Fibroblast of lung (primary cell): ENCODE results near the gene C16orf95. TPM values are rescaled to one million over a fixed set of nuclear protein-coding genes. Genes with fewer than 3 reads are reported as not detected.

Experiments
- DNase-seq, 2 donors: peaks; one replicate each; pipeline versions ENCODE4 v3.0.0 to v3.0.0-alpha.2; 2010; ENCODE audit warnings: low read depth in 2 of 2
- H2AFZ ChIP-seq: 2 replicates; pipeline ENCODE4 v1.5.1; 2012; ENCODE audit warnings: low read length, control low read depth, inconsistent platforms
- H3K27ac ChIP-seq: 2 replicates; pipeline ENCODE4 v1.5.1; 2011; ENCODE audit warnings: low read length, control low read depth; ENCODE audit not compliant: insufficient read depth
- H3K27me3 ChIP-seq: 2 replicates; pipeline ENCODE4 v1.5.1; 2011; ENCODE audit warnings: mild to moderate bottlenecking, low read length; ENCODE audit not compliant: control insufficient read depth, insufficient read depth
- H3K36me3 ChIP-seq: 2 replicates; pipeline ENCODE4 v1.5.1; 2011; ENCODE audit warnings: low read length; ENCODE audit not compliant: control insufficient read depth, insufficient read depth
- H3K4me1 ChIP-seq: 2 replicates; pipeline ENCODE4 v1.5.1; 2011; ENCODE audit warnings: low read length; ENCODE audit not compliant: control insufficient read depth, insufficient read depth; ENCODE audit errors: extremely low read depth
- H3K4me2 ChIP-seq: 2 replicates; pipeline ENCODE4 v1.5.1; 2011; ENCODE audit warnings: low read length, control low read depth; ENCODE audit not compliant: insufficient read depth; ENCODE audit errors: extremely low read depth
- H3K4me3 ChIP-seq, 4 experiments: fragments of 200-600 bp in 1 of 4; sonication (generic) in 1 of 4; replicated peaks in 1 of 4; 2 replicates each; pipeline ENCODE4 v1.5.1; 2011 to 2016; ENCODE audit warnings: low read length in 4 of 4, low read depth in 3 of 4, mild to moderate bottlenecking in 3 of 4, control low read depth in 2 of 4, inconsistent platforms in 1 of 4, mixed read lengths in 1 of 4; ENCODE audit not compliant: insufficient read depth in 1 of 4; ENCODE audit errors: control extremely low read depth in 1 of 4
- H3K79me2 ChIP-seq: 2 replicates; pipeline ENCODE4 v1.5.1; 2012; ENCODE audit warnings: mild to moderate bottlenecking, low read length, inconsistent platforms; ENCODE audit not compliant: control insufficient read depth, insufficient read depth
- H3K9ac ChIP-seq: 2 replicates; pipeline ENCODE4 v1.5.1; 2011; ENCODE audit warnings: mild to moderate bottlenecking, low read length, control low read depth; ENCODE audit not compliant: insufficient read depth
- H3K9me3 ChIP-seq: 2 replicates; pipeline ENCODE4 v1.5.1; 2012; ENCODE audit warnings: low read depth, low read length; ENCODE audit not compliant: control insufficient read depth, insufficient read depth
- H4K20me1 ChIP-seq: 2 replicates; pipeline ENCODE4 v1.5.1; 2011; ENCODE audit warnings: low read length; ENCODE audit not compliant: control insufficient read depth, insufficient read depth; ENCODE audit errors: extremely low read depth
- EZH2 ChIP-seq: IDR thresholded peaks from 2 replicates; pipeline ENCODE4 v1.5.1; 2012; ENCODE audit warnings: low read length, control low read depth, mild to moderate bottlenecking; ENCODE audit errors: missing control alignments
- polyA plus RNA-seq, 2 donors: library from polyadenylated mRNA; depleted of rRNA in 1 of 2; stranded (reverse) in 1 of 2; unstranded in 1 of 2; fragments of >200 nt; gene quantifications; 2 replicates each; pipeline ENCODE4 v1.2.1, GENCODE V29; 2011 to 2012; ENCODE audit warnings: missing spikeins in 1 of 2
- total RNA-seq: library from RNA; depleted of rRNA; stranded (reverse); fragments of >200 nt; gene quantifications from 2 replicates; pipeline ENCODE4 v1.2.1, GENCODE V29; 2014
- TF ChIP-seq, protein P1 (sequence below), 2 donors: IDR thresholded peaks in 1 of 2; conservative IDR thresholded peaks in 1 of 2; 1 replicate in 1 of 2; 2 replicates in 1 of 2; pipeline ENCODE4 v1.5.1; 2011 to 2012; ENCODE audit warnings: low read length in 2 of 2, control low read depth in 1 of 2, inconsistent platforms in 1 of 2, low read depth in 1 of 2, mild to moderate bottlenecking in 1 of 2

The C16orf95 gene
- total and polyA plus RNA-seq, 2 donors (not counting 1 experiment from before 2014, with no cell fraction given) = 1.3 to 5.4 TPM

GRCh38 chr16:87324411-87325275 lies 7.5 kb upstream of the C16orf95 start:
- no peaks in the 10 kb centered on the region for H3K27me3 ChIP-seq
- H3K9ac ChIP-seq = no peak overlapping the region
- H4K20me1 ChIP-seq = no peaks in the 10 kb centered on the region
- H3K79me2 ChIP-seq = no peaks in the 10 kb centered on the region
- H3K36me3 ChIP-seq = peaks cover 4% of the 10 kb centered on the region
- no peak for TF ChIP-seq EZH2
- TF ChIP-seq, protein P1, sequence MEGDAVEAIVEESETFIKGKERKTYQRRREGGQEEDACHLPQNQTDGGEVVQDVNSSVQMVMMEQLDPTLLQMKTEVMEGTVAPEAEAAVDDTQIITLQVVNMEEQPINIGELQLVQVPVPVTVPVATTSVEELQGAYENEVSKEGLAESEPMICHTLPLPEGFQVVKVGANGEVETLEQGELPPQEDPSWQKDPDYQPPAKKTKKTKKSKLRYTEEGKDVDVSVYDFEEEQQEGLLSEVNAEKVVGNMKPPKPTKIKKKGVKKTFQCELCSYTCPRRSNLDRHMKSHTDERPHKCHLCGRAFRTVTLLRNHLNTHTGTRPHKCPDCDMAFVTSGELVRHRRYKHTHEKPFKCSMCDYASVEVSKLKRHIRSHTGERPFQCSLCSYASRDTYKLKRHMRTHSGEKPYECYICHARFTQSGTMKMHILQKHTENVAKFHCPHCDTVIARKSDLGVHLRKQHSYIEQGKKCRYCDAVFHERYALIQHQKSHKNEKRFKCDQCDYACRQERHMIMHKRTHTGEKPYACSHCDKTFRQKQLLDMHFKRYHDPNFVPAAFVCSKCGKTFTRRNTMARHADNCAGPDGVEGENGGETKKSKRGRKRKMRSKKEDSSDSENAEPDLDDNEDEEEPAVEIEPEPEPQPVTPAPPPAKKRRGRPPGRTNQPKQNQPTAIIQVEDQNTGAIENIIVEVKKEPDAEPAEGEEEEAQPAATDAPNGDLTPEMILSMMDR (conservative IDR thresholded peaks at IDR 0.05 in 1 of 2, IDR thresholded peaks at IDR 0.05 in 1 of 2; ENCODE audit: low read depth in 1 of 2, low read length in 2 of 2) = peak; percentile 57 to 86
- DNase-seq = peak; percentile 10 to 28
- H3K4me1 ChIP-seq = peaks cover 5% of the 10 kb centered on the region
- H3K4me3 ChIP-seq = no peak overlapping the region
- no peak overlapping the region for H3K4me2 ChIP-seq
- H3K9me3 ChIP-seq = no peaks in the 10 kb centered on the region
- H2AFZ ChIP-seq = no peak overlapping the region
- H3K27ac ChIP-seq = no peak overlapping the region

DNA sequence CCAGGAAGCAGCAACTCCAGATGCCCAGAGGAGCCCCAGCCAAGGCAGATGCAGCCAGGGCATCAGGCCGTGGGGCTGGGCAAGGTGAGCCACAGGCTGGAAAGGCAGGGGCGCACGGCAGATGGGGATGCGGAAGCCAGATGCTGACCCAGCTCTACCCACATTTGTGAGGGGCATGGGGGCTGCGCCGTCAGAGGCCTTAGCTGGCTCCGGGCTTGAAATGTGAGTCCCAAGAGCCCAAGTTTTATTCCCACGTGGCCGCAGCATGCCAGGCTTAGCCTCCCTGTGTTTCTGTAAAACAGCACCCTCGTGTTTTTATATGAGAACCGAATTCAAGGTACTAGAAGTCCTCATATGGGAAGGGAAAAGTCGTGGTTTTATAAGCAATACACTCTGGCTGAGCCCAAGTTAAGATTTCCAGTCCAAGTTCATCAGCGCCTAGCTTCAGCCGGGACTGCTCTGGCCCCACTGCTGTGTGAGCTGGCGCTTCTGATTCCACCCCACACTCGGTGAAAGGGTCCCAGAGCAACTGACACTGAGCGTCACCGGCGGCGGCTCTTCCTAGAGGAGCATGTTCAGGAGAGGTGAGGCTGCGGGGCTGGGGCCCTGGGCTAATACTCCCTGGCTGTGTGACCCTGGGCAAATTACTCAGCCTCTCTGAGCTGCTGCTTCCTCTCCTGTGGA lies 6.7 kb upstream of the C16orf95 start:
- Histone ChIP-seq H4K20me1 (no peaks in the 10 kb centered on the region), H3K27ac (no peak overlapping the region), H3K9ac (no peak overlapping the region), H3K4me2 (no peak overlapping the region), H3K4me3 (no peak overlapping the region), H3K36me3 (peaks cover 2% of the 10 kb centered on the region), H3K79me2 (peaks cover 2% of the 10 kb centered on the region), H3K9me3 (no peaks in the 10 kb centered on the region), H3K27me3 (no peaks in the 10 kb centered on the region), H2AFZ (no peak overlapping the region), H3K4me1 (peaks cover 5% of the 10 kb centered on the region)
- TF ChIP-seq EZH2 = no peak
- TF ChIP-seq, protein P1 (conservative IDR thresholded peaks at IDR 0.05 in 1 of 2, IDR thresholded peaks at IDR 0.05 in 1 of 2; ENCODE audit: low read depth in 1 of 2, low read length in 2 of 2) = no peak
- DNase-seq = no peak
